ENCODE results near the gene KRTAP12-3. TPM values are rescaled to one million over a fixed set of nuclear protein-coding genes. Genes with fewer than 3 reads are reported as not detected.

KRTAP12-3 gene
- total RNA-seq, 1 donor from 2014 or later = not detected

GRCh38 chr21:44650265-44650972 lies 7.3 kb upstream of the KRTAP12-3 start:
- no peaks in the 10 kb centered on the region for H3K27me3 ChIP-seq (ENCODE audit: insufficient read depth, low read length)
- no peaks in the 10 kb centered on the region for H3K4me1 ChIP-seq (ENCODE audit: insufficient read depth, low read length)
- no peak overlapping the region for H2AFZ ChIP-seq (ENCODE audit: low read depth, low read length)
- Mint-ChIP-seq H3K4me3 (ENCODE audit: unreplicated experiment) (no peak overlapping the region), H3K4me1 (ENCODE audit: low read depth, unreplicated experiment) (no peaks in the 10 kb centered on the region), H3K27ac (ENCODE audit: unreplicated experiment) (no peak overlapping the region), H3K36me3 (ENCODE audit: low read depth, unreplicated experiment) (no peaks in the 10 kb centered on the region), H3K9me3 (ENCODE audit: unreplicated experiment) (peaks cover 18% of the 10 kb centered on the region), H3K27me3 (ENCODE audit: low read depth, unreplicated experiment) (peaks cover 35% of the 10 kb centered on the region)
- peaks cover 6% of the 10 kb centered on the region for H3K9me3 ChIP-seq (ENCODE audit: insufficient read depth, low read depth, low read length)
- H3K9ac ChIP-seq (ENCODE audit: low read length) = no peak overlapping the region
- DNase-seq (ENCODE audit: low read depth) (no peak), FAIRE-seq (no peak)
- H3K27ac ChIP-seq (ENCODE audit: low read depth, low read length) = no peak overlapping the region
- TF ChIP-seq EZH2 (IDR thresholded peaks at IDR 0.05; ENCODE audit: insufficient read depth, low read length) (no peak), CTCF (IDR thresholded peaks at IDR 0.05; ENCODE audit: insufficient read depth, low read depth, low read length) (no peak)
- H4K20me1 ChIP-seq (ENCODE audit: insufficient read depth, low read length) = no peaks in the 10 kb centered on the region
- H3K4me3 ChIP-seq (ENCODE audit: insufficient read depth, low read depth, low read length) = no peak overlapping the region
- no peaks in the 10 kb centered on the region for H3K36me3 ChIP-seq (ENCODE audit: insufficient read depth, low read length)
- H3K4me2 ChIP-seq (ENCODE audit: low read length) = no peak overlapping the region
- H3K79me2 ChIP-seq (ENCODE audit: insufficient read depth, low read length) = no peaks in the 10 kb centered on the region

- H3K4me1 Mint-ChIP-seq (ENCODE audit: low read depth, unreplicated experiment) = no peaks in the 10 kb centered on the region
- no peak for TF ChIP-seq CTCF (IDR thresholded peaks at IDR 0.05; ENCODE audit: insufficient read depth, low read depth, low read length)
- TF ChIP-seq EZH2 (IDR thresholded peaks at IDR 0.05; ENCODE audit: insufficient read depth, low read length) = no peak
- H4K20me1 ChIP-seq (ENCODE audit: insufficient read depth, low read length) = no peaks in the 10 kb centered on the region
- no peaks in the 10 kb centered on the region for H3K27me3 ChIP-seq (ENCODE audit: insufficient read depth, low read length)
- DNase-seq (ENCODE audit: low read depth) (no peak), FAIRE-seq (no peak)
- no peak overlapping the region for H3K9ac ChIP-seq (ENCODE audit: low read length)
- peaks cover 6% of the 10 kb centered on the region for H3K9me3 ChIP-seq (ENCODE audit: insufficient read depth, low read depth, low read length)
- peaks cover 39% of the 10 kb centered on the region for H3K27me3 Mint-ChIP-seq (ENCODE audit: low read depth, unreplicated experiment)
- H2AFZ ChIP-seq (ENCODE audit: low read depth, low read length) = no peak overlapping the region
- H3K4me3 Mint-ChIP-seq (ENCODE audit: unreplicated experiment) = no peak overlapping the region
- H3K27ac Mint-ChIP-seq (ENCODE audit: unreplicated experiment) = no peak overlapping the region
- no peak overlapping the region for H3K27ac ChIP-seq (ENCODE audit: low read depth, low read length)
- H3K79me2 ChIP-seq (ENCODE audit: insufficient read depth, low read length) = no peaks in the 10 kb centered on the region
- no peaks in the 10 kb centered on the region for H3K36me3 Mint-ChIP-seq (ENCODE audit: low read depth, unreplicated experiment)
- H3K9me3 Mint-ChIP-seq (ENCODE audit: unreplicated experiment) = peaks cover 24% of the 10 kb centered on the region
- no peaks in the 10 kb centered on the region for H3K4me1 ChIP-seq (ENCODE audit: insufficient read depth, low read length)
- H3K4me3 ChIP-seq (ENCODE audit: insufficient read depth, low read depth, low read length) = no peak overlapping the region
- no peak overlapping the region for H3K4me2 ChIP-seq (ENCODE audit: low read length)
- no peaks in the 10 kb centered on the region for H3K36me3 ChIP-seq (ENCODE audit: insufficient read depth, low read length)
These were observed 6.6 kb upstream of the KRTAP12-3 start for GRCh38 chr21:44650973-44651675.

- H3K4me3 ChIP-seq (ENCODE audit: insufficient read depth, low read depth, low read length) = no peak overlapping the region
- no peak for DNase-seq (ENCODE audit: low read depth)
- no peaks in the 10 kb centered on the region for H3K27me3 ChIP-seq (ENCODE audit: insufficient read depth, low read length)
- H3K36me3 ChIP-seq (ENCODE audit: insufficient read depth, low read length) = no peaks in the 10 kb centered on the region
- H3K9ac ChIP-seq (ENCODE audit: low read length) = no peak overlapping the region
- Mint-ChIP-seq H3K27ac (ENCODE audit: unreplicated experiment) (no peak overlapping the region), H3K4me1 (ENCODE audit: low read depth, unreplicated experiment) (no peaks in the 10 kb centered on the region), H3K36me3 (ENCODE audit: low read depth, unreplicated experiment) (peaks cover 2% of the 10 kb centered on the region), H3K27me3 (ENCODE audit: low read depth, unreplicated experiment) (peaks cover 37% of the 10 kb centered on the region), H3K4me3 (ENCODE audit: unreplicated experiment) (no peak overlapping the region), H3K9me3 (ENCODE audit: unreplicated experiment) (peaks cover 30% of the 10 kb centered on the region)
- TF ChIP-seq CTCF (IDR thresholded peaks at IDR 0.05; ENCODE audit: insufficient read depth, low read depth, low read length) (no peak), EZH2 (IDR thresholded peaks at IDR 0.05; ENCODE audit: insufficient read depth, low read length) (no peak)
- no peak overlapping the region for H3K27ac ChIP-seq (ENCODE audit: low read depth, low read length)
- H2AFZ ChIP-seq (ENCODE audit: low read depth, low read length) = no peak overlapping the region
- H3K4me2 ChIP-seq (ENCODE audit: low read length) = no peak overlapping the region
- H3K4me1 ChIP-seq (ENCODE audit: insufficient read depth, low read length) = no peaks in the 10 kb centered on the region
- H3K79me2 ChIP-seq (ENCODE audit: insufficient read depth, low read length) = no peaks in the 10 kb centered on the region
- peaks cover 6% of the 10 kb centered on the region for H3K9me3 ChIP-seq (ENCODE audit: insufficient read depth, low read depth, low read length)
- FAIRE-seq = no peak
- no peaks in the 10 kb centered on the region for H4K20me1 ChIP-seq (ENCODE audit: insufficient read depth, low read length)
These were observed 4.6 kb upstream of the KRTAP12-3 start for GRCh38 chr21:44653123-44653522.

All from astrocyte (in vitro differentiated cells and primary cell).